HEK293 (cell line): ENCODE results near the gene CFAP99.

Source experiments
- CTCF ChIA-PET: fragments of 350-600 bp; formaldehyde crosslinking; extraction: SDS; loops from one replicate; lab custom pipeline; 2021; ENCODE audit warnings: antibody characterized with exemption; lab: Yijun Ruan, JAX
- POLR2A ChIA-PET: fragments of 300-600 bp; formaldehyde crosslinking; extraction: SDS; loops from one replicate; lab custom pipeline; 2020; ENCODE audit warnings: antibody characterized with exemption, inconsistent platforms; lab: Yijun Ruan, JAX
- H3K27ac ChIP-seq: fragments of 200-500 bp; sonication (Bioruptor generic); 2 replicates; pipeline ENCODE4 v1.5.1; 2014; ENCODE audit warnings: low read depth, low read length, control low read depth, inconsistent platforms; ENCODE audit errors: extremely low read depth
- H3K36me3 ChIP-seq, 2 experiments: fragments of 200-500 bp in 1 of 2; sonication (Bioruptor generic) in 1 of 2; 1 replicate in 1 of 2; 2 replicates in 1 of 2; pipeline ENCODE4 v1.5.1; 2014 to 2017; ENCODE audit warnings: inconsistent platforms in 2 of 2, low read length in 2 of 2; ENCODE audit not compliant: control insufficient read depth in 2 of 2, insufficient read depth in 1 of 2
- H3K4me1 ChIP-seq: fragments of 200-500 bp; sonication (Bioruptor generic); 2 replicates; pipeline ENCODE4 v1.5.1; 2014; ENCODE audit warnings: mild to moderate bottlenecking, low read length, inconsistent platforms; ENCODE audit not compliant: control insufficient read depth, insufficient read depth
- H3K4me3 ChIP-seq: 2 replicates; pipeline ENCODE4 v1.5.1; 2011; ENCODE audit warnings: low read depth, mild to moderate bottlenecking, control low read depth, low read length, moderate library complexity
- H3K9me3 ChIP-seq: fragments of 200-500 bp; sonication (Bioruptor generic); 2 replicates; pipeline ENCODE4 v1.5.1; 2014; ENCODE audit warnings: low read depth, low read length, inconsistent platforms; ENCODE audit not compliant: control insufficient read depth, insufficient read depth
- GLIS1 ChIP-seq: fragments of 450-650 bp; formaldehyde crosslinking; IDR thresholded peaks from 2 replicates; pipeline ENCODE4 v1.5.1; 2016; ENCODE audit warnings: missing biosample characterization, missing genetic modification characterization
- ZBTB48 ChIP-seq: fragments of 450-650 bp; formaldehyde crosslinking; IDR thresholded peaks from 2 replicates; pipeline ENCODE4 v1.5.1; 2016; ENCODE audit warnings: missing biosample characterization, missing genetic modification characterization
- ZNF121 ChIP-seq: fragments of 450-650 bp; formaldehyde crosslinking; IDR thresholded peaks from 2 replicates; pipeline ENCODE4 v1.5.1; 2016; ENCODE audit warnings: missing biosample characterization, missing genetic modification characterization
- ZNF248 ChIP-seq: fragments of 450-650 bp; formaldehyde crosslinking; IDR thresholded peaks from 2 replicates; pipeline ENCODE4 v1.5.1; 2017; ENCODE audit warnings: missing biosample characterization, missing genetic modification characterization
- ZNF530 ChIP-seq: fragments of 450-650 bp; formaldehyde crosslinking; IDR thresholded peaks from 2 replicates; pipeline ENCODE4 v1.5.1; 2016; ENCODE audit warnings: low read depth, missing biosample characterization, missing genetic modification characterization
- ZNF544 ChIP-seq: fragments of 450-650 bp; formaldehyde crosslinking; IDR thresholded peaks from 2 replicates; pipeline ENCODE4 v1.5.0; 2017; ENCODE audit warnings: missing biosample characterization, missing genetic modification characterization
- ZNF777 ChIP-seq: fragments of 450-650 bp; formaldehyde crosslinking; IDR thresholded peaks from 2 replicates; pipeline ENCODE4 v1.5.1; 2017; ENCODE audit warnings: missing biosample characterization, missing genetic modification characterization, borderline replicate concordance
- ZNF785 ChIP-seq: fragments of 450-650 bp; formaldehyde crosslinking; IDR thresholded peaks from 2 replicates; pipeline ENCODE4 v1.5.1; 2016; ENCODE audit warnings: missing biosample characterization, missing genetic modification characterization
- ZNF791 ChIP-seq: fragments of 450-650 bp; formaldehyde crosslinking; IDR thresholded peaks from 2 replicates; pipeline ENCODE4 v1.5.1; 2016; ENCODE audit warnings: missing biosample characterization, missing genetic modification characterization
- ZNF837 ChIP-seq: fragments of 450-650 bp; formaldehyde crosslinking; IDR thresholded peaks from 2 replicates; pipeline ENCODE4 v1.5.1; 2016; ENCODE audit warnings: missing biosample characterization, missing genetic modification characterization
- TF ChIP-seq, protein P1 (sequence below): fragments of 450-650 bp; formaldehyde crosslinking; IDR thresholded peaks from 2 replicates; pipeline ENCODE4 v1.5.0; 2017; ENCODE audit warnings: missing biosample characterization, missing genetic modification characterization, borderline replicate concordance
- TF ChIP-seq, protein P2 (sequence below): fragments of 450-650 bp; formaldehyde crosslinking; IDR thresholded peaks from 2 replicates; pipeline ENCODE4 v1.5.1; 2016; ENCODE audit warnings: missing biosample characterization, missing genetic modification characterization
- TF ChIP-seq, protein P3 (sequence below): fragments of 450-650 bp; formaldehyde crosslinking; IDR thresholded peaks from 2 replicates; pipeline ENCODE4 v1.5.1; 2016; ENCODE audit warnings: missing biosample characterization, missing genetic modification characterization

CFAP99 gene

DNA sequence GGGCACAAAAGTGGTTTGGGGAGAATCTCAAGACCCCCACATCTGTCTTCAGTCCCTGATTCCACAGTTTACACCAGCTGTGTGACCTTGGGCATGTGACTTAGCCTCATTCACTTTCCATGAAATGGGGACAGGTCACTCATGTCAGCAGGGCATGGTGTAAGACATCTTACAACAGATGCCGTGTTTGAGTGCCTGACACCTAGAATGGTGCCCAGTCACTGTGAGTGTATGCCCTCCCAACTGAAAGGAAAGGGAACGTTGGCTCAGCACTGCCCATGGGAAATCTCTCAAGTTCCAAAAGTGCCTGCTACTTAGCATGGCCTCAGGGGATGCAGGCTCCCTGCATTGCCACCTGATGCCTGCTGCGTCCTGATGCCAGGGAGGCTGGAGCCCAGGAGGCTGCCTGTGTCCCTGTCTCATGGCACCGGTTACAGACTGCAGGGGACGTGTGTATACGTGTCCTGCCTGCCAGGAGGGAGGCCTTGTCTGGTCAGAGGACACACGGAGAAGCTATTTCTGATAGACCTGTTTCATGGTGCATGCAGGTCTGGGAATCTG, 82.4 kb downstream of the CFAP99 start (continued):
- TF ChIP-seq, protein P1, sequence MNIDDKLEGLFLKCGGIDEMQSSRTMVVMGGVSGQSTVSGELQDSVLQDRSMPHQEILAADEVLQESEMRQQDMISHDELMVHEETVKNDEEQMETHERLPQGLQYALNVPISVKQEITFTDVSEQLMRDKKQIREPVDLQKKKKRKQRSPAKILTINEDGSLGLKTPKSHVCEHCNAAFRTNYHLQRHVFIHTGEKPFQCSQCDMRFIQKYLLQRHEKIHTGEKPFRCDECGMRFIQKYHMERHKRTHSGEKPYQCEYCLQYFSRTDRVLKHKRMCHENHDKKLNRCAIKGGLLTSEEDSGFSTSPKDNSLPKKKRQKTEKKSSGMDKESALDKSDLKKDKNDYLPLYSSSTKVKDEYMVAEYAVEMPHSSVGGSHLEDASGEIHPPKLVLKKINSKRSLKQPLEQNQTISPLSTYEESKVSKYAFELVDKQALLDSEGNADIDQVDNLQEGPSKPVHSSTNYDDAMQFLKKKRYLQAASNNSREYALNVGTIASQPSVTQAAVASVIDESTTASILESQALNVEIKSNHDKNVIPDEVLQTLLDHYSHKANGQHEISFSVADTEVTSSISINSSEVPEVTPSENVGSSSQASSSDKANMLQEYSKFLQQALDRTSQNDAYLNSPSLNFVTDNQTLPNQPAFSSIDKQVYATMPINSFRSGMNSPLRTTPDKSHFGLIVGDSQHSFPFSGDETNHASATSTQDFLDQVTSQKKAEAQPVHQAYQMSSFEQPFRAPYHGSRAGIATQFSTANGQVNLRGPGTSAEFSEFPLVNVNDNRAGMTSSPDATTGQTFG (tag by site-specific recombination) = no peak
- TF ChIP-seq ZNF544 = no peak
- no peak for TF ChIP-seq ZNF777 (tag by site-specific recombination)
- TF ChIP-seq ZNF791 = no peak
- no peak for TF ChIP-seq ZNF248 (tag by site-specific recombination)
- TF ChIP-seq, protein P2, sequence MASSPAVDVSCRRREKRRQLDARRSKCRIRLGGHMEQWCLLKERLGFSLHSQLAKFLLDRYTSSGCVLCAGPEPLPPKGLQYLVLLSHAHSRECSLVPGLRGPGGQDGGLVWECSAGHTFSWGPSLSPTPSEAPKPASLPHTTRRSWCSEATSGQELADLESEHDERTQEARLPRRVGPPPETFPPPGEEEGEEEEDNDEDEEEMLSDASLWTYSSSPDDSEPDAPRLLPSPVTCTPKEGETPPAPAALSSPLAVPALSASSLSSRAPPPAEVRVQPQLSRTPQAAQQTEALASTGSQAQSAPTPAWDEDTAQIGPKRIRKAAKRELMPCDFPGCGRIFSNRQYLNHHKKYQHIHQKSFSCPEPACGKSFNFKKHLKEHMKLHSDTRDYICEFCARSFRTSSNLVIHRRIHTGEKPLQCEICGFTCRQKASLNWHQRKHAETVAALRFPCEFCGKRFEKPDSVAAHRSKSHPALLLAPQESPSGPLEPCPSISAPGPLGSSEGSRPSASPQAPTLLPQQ (tag by site-specific recombination) = no peak

DNA sequence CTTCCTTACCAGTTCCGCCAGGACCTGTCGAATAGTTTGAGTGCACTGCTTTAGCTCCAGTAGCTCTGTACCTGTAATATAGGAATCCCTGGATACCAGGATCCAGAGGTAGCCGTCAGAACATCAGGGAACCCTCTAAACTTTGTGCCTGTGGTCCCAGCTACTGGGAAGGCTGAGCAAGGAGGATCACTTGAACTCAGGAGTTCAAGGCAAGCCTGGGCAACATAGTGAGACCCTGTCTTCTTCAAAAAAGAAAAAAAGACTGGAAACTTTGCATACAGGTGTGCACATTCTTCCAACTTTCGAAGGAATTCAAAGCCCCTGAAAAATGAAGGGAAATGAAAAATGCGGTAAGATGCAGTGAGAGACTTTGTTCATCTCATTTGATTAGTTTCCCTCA, 85.1 kb downstream of the CFAP99 start:
- Histone ChIP-seq H3K36me3 (peaks cover 2 to 83% of the 10 kb centered on the region in 2 experiments; a peak in 2 of 3 replicates), H3K4me3 (no peak overlapping the region), H3K27ac (no peak overlapping the region), H3K9me3 (no peaks in the 10 kb centered on the region), H3K4me1 (no peaks in the 10 kb centered on the region)
- ChIA-PET CTCF (no interaction called here), POLR2A (interaction anchor here (0.7 kb wide), 1 partner anchor 62 kb away, joined by 3 read pairs; no protein-coding TSS in a partner anchor)
- TF ChIP-seq ZNF121 = 0 out of 2 replicates have a peak, but pooled peaks have one; percentile 9
- TF ChIP-seq, protein P3, sequence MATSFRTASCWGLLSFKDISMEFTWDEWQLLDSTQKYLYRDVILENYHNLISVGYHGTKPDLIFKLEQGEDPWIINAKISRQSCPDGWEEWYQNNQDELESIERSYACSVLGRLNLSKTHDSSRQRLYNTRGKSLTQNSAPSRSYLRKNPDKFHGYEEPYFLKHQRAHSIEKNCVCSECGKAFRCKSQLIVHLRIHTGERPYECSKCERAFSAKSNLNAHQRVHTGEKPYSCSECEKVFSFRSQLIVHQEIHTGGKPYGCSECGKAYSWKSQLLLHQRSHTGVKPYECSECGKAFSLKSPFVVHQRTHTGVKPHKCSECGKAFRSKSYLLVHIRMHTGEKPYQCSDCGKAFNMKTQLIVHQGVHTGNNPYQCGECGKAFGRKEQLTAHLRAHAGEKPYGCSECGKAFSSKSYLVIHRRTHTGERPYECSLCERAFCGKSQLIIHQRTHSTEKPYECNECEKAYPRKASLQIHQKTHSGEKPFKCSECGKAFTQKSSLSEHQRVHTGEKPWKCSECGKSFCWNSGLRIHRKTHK (tag by site-specific recombination) = no peak
- no peak for TF ChIP-seq ZNF530 (tag by site-specific recombination)

DNA sequence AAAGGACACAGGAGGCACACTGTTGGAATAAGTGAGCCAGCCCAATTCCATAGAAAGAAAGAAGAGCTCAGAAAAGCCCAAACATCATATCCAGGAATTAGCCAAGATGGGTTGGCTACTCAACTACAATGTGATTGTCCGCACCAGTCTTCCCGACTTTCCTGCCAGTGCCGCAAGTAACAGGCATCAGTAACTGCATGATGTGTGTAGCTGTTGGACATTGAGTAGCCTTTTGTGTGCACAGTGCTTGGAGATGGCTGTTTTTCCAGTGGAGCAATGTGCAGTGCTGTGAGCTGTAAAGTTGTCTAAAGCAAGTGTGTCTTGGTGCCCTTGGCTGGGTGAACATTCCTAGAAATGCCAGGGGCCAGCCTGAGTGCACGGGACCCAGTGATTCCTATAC, 88.5 kb downstream of the CFAP99 start:
- no peak for TF ChIP-seq ZNF785 (tag by site-specific recombination)
- no peak for TF ChIP-seq ZBTB48 (tag by site-specific recombination)
- no peak for TF ChIP-seq ZNF121
- TF ChIP-seq, protein P2 (tag by site-specific recombination) = no peak
- TF ChIP-seq, all 188 proteins: peak for 0
- Histone ChIP-seq H3K9me3 (no peaks in the 10 kb centered on the region), H3K4me1 (no peaks in the 10 kb centered on the region), H3K4me3 (no peak overlapping the region), H3K36me3 (peaks cover 6 to 81% of the 10 kb centered on the region in 2 experiments; a peak in 2 of 3 replicates), H3K27ac (no peak overlapping the region)
- POLR2A ChIA-PET = interaction anchor here (1.1 kb wide), 1 partner anchor 29 kb away, joined by 3 read pairs; no protein-coding TSS in a partner anchor
- CTCF ChIA-PET = no interaction called here

DNA sequence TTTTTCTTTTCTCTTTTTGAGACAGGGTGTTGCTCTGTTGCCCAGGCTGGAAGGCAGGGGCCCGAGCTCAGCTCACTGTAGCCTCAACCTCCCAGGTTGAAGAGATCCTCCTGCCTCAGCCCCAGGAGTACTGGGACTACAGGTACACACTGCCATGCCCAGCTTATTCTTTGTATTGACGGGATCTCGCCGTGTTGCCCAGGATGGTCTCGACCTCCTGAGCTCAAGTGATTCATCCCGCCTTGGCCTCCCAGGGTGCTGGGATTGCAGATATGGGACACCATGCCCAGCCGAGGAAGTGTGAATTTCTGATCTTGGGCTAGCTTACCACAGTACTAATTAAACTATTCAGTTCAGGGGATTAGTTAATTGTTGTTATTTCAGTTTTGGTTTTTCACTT, 89.1 kb downstream of the CFAP99 start:
- Histone ChIP-seq H3K4me3 (no peak overlapping the region), H3K36me3 (peaks cover 6 to 84% of the 10 kb centered on the region in 2 experiments; a peak in 2 of 3 replicates), H3K4me1 (no peaks in the 10 kb centered on the region), H3K27ac (no peak overlapping the region), H3K9me3 (no peaks in the 10 kb centered on the region)
- ChIA-PET CTCF (interaction anchor here (0.6 kb wide), 3 partner anchors 64 to 444 kb away, joined by 3 to 6 read pairs (median 5); no protein-coding TSS in a partner anchor), POLR2A (no interaction called here)
- TF ChIP-seq GLIS1 (tag by site-specific recombination) = peak; percentile 73
- no peak for TF ChIP-seq ZNF837
- TF ChIP-seq, all 188 proteins: peak for 1
